SH-SY5Y (cell line): ENCODE data around the gene ARHGAP32.

Source experiments
- GATA2 ChIP-seq: IDR thresholded peaks from 2 replicates; pipeline ENCODE4 v1.6.1; 2011; ENCODE audit warnings: mild to moderate bottlenecking, low read depth, low read length
- GATA3 ChIP-seq: IDR thresholded peaks from 2 replicates; pipeline ENCODE4 v1.6.1; 2011; ENCODE audit warnings: low read depth, mild to moderate bottlenecking, low read length, moderate library complexity

Gene ARHGAP32

DNA sequence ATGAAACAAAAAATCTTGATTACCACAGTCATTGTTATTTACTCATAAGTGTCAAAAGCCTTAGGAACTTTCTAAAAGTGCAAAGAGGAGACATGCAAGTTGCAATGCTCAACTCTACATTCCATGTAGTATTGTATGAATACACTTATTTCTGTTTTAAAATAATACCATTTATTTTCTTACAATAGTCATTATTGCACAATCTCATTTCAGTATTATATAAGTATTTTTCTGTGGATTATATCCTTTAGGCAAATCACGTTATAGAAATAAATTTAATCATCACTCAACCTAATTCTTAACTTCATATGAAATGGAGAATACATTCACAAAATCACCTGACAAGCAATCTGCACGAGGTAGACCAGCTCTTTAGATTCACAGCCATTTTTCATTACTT lies 98.8 kb downstream of the ARHGAP32 start:
- no peak for TF ChIP-seq GATA3
- TF ChIP-seq GATA2: no peak

DNA sequence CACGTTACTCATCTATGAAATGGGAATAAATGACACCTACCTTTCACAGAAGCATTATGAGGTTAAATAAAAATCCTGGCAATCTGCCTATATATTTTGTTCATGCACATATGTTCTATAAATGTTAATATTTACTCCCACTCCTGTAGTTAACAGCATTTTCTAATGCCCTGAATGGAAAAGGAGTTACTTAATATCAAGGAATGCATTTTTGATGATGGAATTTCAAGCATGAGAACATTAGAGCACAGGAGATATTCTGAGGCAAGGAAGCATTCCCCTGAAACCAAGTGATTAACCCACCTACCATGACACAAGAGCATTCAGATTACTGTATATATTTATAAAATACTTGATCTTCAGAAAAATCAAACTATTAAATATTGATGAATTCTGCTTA lies 102.1 kb downstream of the ARHGAP32 start:
- no peak for TF ChIP-seq GATA2
- TF ChIP-seq GATA3: no peak

GRCh38 chr11:129089279-129089678 lies 102.8 kb downstream of the ARHGAP32 start:
- no peak for TF ChIP-seq GATA3
- no peak for TF ChIP-seq GATA2

- no peak for TF ChIP-seq GATA3
- TF ChIP-seq GATA2: no peak
These were observed 105.1 kb downstream of the ARHGAP32 start for GRCh38 chr11:129086976-129087375.

DNA sequence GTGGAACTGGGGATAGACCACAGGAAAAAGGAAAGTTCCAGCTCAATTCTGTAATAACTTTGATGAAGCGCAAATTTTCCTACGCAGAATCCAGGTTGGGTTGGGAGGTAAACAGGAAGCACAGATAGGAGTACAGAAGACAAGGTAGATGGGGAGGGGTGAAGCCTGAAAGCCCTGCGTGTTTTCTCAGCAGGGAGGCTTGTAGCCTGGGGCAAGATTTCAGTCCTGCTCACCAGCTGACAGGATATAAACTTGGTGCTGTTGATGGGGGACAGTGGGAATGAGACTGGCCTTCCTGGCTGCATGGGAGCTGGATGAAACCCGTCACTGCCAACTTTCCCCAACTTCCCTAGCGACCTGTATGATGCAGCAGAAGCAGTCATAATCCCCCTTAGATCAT lies 114.9 kb downstream of the ARHGAP32 start:
- TF ChIP-seq GATA3 (no peak), GATA2 (no peak)

- no peak for TF ChIP-seq GATA2
- no peak for TF ChIP-seq GATA3
These were observed 116.4 kb downstream of the ARHGAP32 start for GRCh38 chr11:129075757-129076156.

DNA sequence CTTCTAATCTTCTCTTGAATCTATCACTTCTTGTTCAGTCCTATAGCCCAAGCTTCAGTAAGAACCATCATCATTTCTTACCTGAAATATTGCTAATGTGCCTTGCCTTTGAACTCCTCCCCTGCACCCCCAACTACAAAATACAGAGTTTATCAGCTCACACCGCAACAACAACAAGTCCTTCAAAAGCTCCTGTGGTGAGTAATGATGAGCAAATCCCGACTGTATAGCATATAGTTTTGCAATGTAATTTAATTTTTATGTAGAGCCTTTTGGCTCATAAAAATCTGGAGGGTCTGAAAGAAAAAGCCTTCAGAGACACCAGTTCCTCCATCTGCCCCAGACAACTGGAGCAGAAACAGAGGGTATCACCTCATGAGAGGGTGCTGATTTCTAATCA lies 124.7 kb downstream of the ARHGAP32 start:
- TF ChIP-seq GATA2: no peak
- no peak for TF ChIP-seq GATA3

GRCh38 chr11:129066229-129066628 lies 125.9 kb downstream of the ARHGAP32 start:
- TF ChIP-seq GATA3 (no peak), GATA2 (no peak)

DNA sequence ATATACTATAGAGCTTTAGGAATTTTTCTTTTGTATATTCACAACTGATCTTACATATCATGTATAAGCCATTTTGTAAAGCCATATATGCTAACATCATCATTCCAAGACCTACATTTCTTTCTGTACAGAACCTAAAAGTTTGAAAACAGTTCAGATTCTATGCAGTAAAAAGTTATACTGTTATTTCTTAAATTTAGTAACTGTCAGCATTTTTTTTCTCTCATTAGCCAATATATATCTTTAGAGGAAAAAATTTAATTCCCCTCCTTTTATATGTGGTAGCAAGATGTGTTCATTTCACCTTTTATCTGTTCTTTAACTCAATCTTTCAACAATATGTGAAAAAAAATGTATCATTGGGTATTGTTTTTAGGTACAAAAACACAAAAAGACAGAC lies 129.0 kb downstream of the ARHGAP32 start:
- no peak for TF ChIP-seq GATA3
- TF ChIP-seq GATA2: no peak

DNA sequence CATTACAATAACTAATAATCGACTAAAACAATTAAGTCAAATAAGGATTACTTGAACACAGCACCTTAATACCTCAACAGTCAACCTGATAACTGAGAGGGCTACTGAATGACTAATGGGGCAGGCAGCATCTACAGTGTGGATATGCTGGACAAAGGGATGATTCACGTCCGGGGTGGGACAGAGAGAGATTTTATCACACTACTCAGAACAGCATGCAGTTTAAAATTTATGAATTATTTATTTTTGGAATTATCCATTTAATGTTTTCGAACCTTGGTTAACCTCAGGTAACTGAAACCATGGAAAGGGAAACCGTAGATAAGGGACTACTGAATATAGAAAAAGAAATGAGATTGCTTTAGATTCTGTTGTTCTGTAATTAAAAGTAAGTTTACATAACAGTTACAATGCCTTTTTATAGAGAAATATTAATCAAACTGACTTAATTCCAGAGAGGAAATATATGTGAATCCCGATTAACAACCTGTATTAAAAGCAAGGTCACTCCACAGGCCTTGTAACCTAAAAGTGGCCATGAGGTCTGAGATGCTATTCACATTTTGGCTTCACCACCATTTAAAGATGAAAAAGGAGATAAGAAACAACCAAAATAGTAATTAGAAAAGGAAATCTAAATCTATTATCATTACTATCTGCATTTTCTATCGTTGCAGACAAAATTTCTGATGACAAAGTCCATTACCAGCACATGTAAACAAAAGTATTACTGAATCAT lies 130.5 kb downstream of the ARHGAP32 start:
- TF ChIP-seq GATA2: no peak
- TF ChIP-seq GATA3: no peak

- TF ChIP-seq GATA2 (no peak), GATA3 (no peak)
These were observed 135.2 kb downstream of the ARHGAP32 start for GRCh38 chr11:129056916-129057315.

- TF ChIP-seq GATA2 (no peak), GATA3 (no peak)
These were observed 136.9 kb downstream of the ARHGAP32 start for GRCh38 chr11:129055196-129055595.

DNA sequence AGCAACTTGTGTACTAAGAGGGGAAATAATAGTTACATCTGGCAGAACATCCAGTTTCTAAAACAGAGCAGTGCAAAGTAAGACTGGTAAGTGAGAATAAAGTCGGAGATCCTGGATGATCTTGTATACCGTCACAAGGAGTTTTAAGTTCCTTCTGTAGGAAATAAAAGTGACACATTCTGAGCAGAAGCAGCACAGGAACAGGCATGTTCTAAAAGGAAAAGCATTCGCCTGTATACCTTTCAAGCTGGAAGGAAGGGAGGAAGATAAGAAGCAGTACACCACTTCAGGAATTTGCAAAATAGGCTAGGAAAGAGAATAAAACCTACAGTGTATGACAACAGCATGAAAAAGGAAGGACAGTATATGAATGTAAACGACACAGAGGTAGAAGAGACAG lies 143.2 kb downstream of the ARHGAP32 start:
- TF ChIP-seq GATA3 (no peak), GATA2 (no peak)

DNA sequence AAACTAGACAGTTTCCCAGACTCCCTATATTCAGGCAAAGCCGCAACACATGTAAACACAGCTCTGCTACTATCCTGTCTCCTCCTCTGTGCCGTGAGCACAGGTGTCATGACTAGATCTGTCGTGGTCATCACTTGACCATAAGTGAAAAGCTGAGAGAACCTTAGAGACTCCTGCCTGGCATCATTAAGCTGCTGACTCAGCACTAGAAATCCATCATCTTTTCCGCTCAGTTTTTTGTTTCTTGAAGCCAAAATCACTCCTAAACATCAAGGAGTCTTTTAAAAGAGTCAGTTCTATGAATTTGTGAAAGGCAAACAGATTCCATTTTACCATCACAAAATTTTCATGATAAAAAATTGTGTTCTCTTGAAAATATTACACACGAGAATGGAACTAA lies 147.0 kb downstream of the ARHGAP32 start:
- no peak for TF ChIP-seq GATA2
- TF ChIP-seq GATA3: no peak

GRCh38 chr11:129042503-129042902 lies 149.6 kb downstream of the ARHGAP32 start:
- no peak for TF ChIP-seq GATA2
- TF ChIP-seq GATA3: no peak

GRCh38 chr11:129041611-129042018 lies 150.5 kb downstream of the ARHGAP32 start:
- TF ChIP-seq GATA3: no peak
- TF ChIP-seq GATA2: no peak
